Central memory CD4-positive, alpha-beta T cell (primary cell): ENCODE results near the gene ELAVL1.
"Not testable (repeated sequence)": the region's sequence is repeated elsewhere in the genome, so short reads cannot be mapped to it uniquely, and the experiment has no call there.

Source experiments
- DNase-seq: peaks from one replicate; pipeline ENCODE4 v3.0.0; 2022
- total RNA-seq, 3 experiments: gene quantifications; one replicate each; lab custom pipeline; 2026; lab: John Stamatoyannopoulos, UW

Gene ELAVL1
- 36.3 to 155 (median 67.0) reads per million in 3 experiments for total RNA-seq

GRCh38 chr19:8005534-8006256, at the start of gene ELAVL1:
TSS of gene ELAVL1 (minus strand) at chr19:8005641. CDS start at chr19:7991815, 13,826 bp downstream.
- DNase-seq = peak; percentile 86

DNA sequence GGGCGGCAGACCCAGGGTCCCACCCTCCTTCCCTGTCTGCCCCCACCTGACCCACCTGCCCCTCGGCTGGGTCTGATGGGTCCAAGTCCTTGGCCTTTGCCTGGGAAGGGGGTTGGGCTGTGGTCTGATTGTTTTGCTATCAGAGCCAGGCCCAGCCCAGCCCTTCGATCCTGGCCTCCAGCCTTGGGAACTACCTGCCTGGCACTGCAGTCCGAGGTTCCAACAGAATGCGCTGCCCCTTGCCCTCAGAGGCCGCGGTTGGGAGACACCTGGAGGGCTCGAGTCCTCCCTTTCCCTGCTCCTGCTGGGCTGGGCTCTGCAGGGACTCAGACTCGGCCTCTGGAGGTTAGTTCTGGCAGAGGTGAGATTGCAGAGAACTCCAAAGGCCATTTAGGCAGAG, 48.7 kb upstream of the ELAVL1 start:
- DNase-seq = no peak

DNA sequence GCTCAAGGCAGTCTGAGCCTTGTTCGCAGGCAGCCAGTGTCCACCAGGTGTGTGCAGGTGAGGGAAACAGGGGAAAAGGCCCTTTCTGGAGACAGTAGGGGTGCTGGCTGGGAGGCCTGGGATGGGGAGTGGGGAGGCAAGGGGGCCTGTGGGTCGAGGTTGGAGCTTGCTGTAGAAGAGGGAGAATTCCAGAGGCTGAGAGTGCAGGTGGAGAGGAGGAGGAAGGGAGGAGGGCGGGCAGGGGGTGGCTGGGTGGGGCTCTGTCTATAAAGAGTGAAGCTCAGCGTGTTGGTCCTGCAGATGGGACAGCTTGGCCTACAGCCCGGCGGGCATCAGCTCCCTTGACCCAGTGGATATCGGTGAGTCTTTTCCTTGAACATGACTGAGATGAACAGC, 47.0 kb upstream of the ELAVL1 start, which contains the start of gene CCL25:
TSS of gene CCL25 (plus strand) at position 297 of the 396 bp plus-strand sequence. CDS start 290 bp downstream, outside the sequence.
- no peak for DNase-seq

- DNase-seq = peak; percentile 74
Measured at GRCh38 chr19:8050274-8051096, 45.0 kb upstream of the ELAVL1 start.

- DNase-seq = no peak
Measured at GRCh38 chr19:8046569-8047165, 41.2 kb upstream of the ELAVL1 start.

GRCh38 chr19:8045872-8046568, 40.6 kb upstream of the ELAVL1 start:
- DNase-seq = no peak

- no peak for DNase-seq
Measured at GRCh38 chr19:8044018-8044417, 38.6 kb upstream of the ELAVL1 start.

DNA sequence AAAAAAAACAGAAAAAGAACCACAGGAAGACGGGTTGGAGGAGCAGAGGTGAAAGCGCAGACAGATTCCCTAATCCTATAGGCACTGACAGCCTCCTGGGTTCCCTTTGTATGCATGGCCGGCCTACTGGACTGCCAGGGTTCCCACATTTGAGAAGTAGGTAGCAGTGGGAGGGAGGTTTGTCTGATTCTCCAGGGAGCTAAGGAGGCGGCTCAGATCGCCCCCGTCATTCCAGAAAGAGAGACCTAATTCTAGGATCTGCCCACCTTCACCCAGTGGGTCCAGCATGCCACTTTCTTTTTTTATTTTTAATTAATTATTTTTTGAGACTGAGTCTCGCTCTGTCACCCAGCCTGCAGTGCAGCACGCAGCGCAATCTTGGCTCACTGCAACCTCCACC, 37.5 kb upstream of the ELAVL1 start:
- no peak for DNase-seq

- DNase-seq = no peak
Measured at GRCh38 chr19:8041531-8041931, 36.1 kb upstream of the ELAVL1 start.

DNA sequence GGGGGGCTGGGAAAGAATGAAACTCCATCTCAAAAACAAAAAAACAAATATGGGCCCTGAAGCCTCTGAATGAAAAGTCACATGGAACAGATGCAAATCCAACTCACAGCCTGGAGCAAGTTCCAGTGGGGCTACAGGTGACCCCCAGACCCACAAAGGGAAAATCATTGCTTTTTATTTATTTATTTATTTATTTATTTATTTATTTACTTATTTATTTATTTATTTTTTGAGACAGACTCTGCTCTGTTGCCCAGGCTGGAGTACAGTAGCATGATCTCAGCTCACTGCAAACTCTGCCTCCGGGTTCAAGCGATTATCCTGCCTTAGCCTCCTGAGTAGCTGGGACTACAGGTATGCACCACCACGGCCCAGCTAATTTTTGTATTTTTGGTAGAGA, 33.8 kb upstream of the ELAVL1 start:
- no peak for DNase-seq

GRCh38 chr19:8038815-8039214, 33.4 kb upstream of the ELAVL1 start:
- DNase-seq = no peak

GRCh38 chr19:8036434-8037099, 31.1 kb upstream of the ELAVL1 start:
- no peak for DNase-seq

DNA sequence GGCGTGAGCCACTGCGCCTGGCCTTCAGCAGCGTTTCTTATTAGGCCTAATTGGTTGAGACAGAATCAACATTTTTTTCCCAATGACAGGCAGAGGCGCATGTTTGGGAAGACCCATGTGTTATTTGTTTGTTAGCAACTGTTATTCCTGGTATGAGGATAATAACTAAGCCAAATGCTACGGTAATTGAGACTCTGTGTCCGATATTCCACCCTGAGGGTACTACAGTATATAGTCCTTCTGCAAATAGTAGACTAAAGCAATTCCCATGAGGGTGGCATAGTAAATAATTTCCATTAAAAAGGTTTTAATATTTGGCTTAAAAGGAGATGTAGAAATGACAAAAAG, 28.7 kb upstream of the ELAVL1 start:
- no peak for DNase-seq

GRCh38 chr19:8033287-8034177, 28.1 kb upstream of the ELAVL1 start:
- DNase-seq = not testable (repeated sequence)

DNA sequence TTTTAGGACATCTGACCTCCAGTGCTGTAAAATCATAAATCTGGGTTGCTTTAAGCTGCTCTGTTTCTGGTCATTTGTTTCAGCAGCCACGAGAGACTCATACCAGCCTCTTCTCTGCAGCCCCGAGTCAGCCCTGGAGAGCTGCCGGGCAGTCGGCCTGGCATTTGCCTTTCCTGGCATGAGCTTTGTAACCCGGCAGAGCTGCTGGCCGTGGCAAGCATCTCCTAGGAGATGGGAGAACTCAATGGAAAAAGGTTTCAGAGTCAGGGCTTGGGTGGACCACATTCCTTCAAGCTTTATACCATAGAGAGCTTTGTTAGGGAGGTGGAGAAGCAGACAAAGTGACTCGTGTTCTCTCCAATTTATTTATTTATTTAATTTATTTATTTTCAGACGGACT, 25.5 kb upstream of the ELAVL1 start:
- no peak for DNase-seq

- DNase-seq = no peak
Measured at GRCh38 chr19:8028951-8029491, 23.6 kb upstream of the ELAVL1 start.

DNA sequence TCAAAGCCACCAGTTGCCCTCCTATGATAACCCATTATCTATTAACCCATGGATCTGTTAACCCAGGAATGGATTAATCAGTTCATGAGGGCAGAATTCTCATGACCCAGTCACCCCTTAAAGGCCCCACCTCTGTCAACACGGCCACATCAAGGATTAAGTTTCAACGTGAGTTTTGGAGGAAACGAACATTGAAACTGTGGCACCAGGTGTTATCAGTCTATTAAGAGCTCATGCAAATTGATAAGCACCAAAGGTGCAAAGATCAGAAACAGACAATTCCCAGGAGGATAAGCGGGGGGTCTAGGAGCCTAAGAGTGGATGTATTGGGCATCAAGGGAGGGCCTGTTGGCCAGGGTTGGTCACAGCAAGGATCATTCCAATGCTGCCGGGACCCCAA, 19.9 kb upstream of the ELAVL1 start:
- no peak for DNase-seq

DNA sequence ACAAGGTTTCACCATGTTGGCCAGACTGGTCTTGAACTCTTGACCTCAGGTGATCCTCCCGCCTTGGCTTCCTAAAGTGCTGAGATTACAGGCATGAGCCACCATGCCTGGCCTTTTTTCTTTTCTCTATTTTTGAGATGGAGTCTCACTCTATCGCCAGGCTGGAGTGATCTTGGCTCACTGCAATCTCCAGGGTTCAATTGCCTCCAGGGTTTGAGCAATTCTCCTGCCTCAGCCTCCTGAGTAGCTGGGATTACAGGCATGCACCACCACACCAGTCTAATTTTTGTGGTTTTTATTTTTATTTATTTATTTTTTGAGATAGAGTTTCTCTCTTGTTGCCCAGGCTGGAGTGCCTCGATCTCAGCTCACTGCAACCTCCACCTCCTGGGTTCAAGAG, 18.8 kb upstream of the ELAVL1 start:
- DNase-seq = not testable (repeated sequence)

GRCh38 chr19:8023371-8023770, 17.9 kb upstream of the ELAVL1 start:
- no peak for DNase-seq

- no peak for DNase-seq
Measured at GRCh38 chr19:8022275-8022674, 16.8 kb upstream of the ELAVL1 start.

GRCh38 chr19:8021374-8021773, 15.9 kb upstream of the ELAVL1 start:
- no peak for DNase-seq
